ENCODE measurements around the gene BANP.
"Not testable (repeated sequence)": the region's sequence is repeated elsewhere in the genome, so short reads cannot be mapped to it uniquely, and the experiment has no call there.

DNA sequence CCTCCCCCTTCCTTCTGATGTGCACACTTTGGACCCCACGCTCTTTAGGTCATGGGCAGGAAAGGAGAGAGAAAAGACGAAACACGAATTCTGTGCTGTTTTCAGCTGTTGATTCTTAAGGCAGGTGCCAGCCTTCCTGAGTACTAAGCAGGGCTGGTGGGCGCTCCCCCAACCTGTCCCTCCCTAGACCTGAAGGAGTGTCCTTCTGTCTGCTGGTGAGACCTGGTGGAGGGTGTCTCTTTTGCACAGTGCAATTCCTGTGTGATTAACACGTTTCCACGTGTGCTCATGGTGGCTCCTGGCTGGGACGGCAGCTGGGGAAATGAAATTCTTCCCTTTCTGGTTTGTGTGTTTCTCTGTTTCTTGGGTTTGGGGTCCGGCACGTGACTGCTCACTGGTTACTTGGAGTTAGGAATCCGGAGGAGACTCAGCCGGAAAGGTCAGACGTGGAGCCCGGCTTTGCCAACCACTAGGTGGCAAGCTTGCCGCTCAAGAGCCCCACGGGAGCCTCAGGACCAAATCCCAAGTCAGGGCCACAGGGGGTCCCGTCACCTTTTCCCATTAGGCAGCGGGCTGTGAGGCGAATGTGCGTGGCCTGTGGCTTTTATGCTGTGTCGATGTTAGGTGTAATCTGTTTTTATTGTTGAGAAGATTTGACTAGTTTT lies 32.0 kb downstream of the BANP start:
- not testable (repeated sequence) for TF ChIP-seq SP1 (IDR thresholded peaks at IDR 0.05); FOXM1 (IDR thresholded peaks at IDR 0.05; ENCODE audit: borderline replicate concordance); L3MBTL2 (conservative IDR thresholded peaks at IDR 0.05); NFRKB (IDR thresholded peaks at IDR 0.05); BHLHE40 (IDR thresholded peaks at IDR 0.05; ENCODE audit: borderline replicate concordance); ARNT (IDR thresholded peaks at IDR 0.05); FOXK2 (IDR thresholded peaks at IDR 0.05)
- TF ChIP-seq, protein P1, sequence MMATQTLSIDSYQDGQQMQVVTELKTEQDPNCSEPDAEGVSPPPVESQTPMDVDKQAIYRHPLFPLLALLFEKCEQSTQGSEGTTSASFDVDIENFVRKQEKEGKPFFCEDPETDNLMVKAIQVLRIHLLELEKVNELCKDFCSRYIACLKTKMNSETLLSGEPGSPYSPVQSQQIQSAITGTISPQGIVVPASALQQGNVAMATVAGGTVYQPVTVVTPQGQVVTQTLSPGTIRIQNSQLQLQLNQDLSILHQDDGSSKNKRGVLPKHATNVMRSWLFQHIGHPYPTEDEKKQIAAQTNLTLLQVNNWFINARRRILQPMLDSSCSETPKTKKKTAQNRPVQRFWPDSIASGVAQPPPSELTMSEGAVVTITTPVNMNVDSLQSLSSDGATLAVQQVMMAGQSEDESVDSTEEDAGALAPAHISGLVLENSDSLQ (IDR thresholded peaks at IDR 0.05): not testable (repeated sequence)

Measured in HEK293T (cell line).